Measurements from ENCODE around the gene DACH2. TPM values are rescaled to one million over a fixed set of nuclear protein-coding genes. Genes with fewer than 3 reads are reported as not detected.
A peak's percentile ranks its signal among the peaks of the same experiment; 100 is the strongest.

Gene DACH2
- total and polyA plus RNA-seq, 2 of the 4 experiments (the other 2 are of a cell fraction), result 2.8 to 3.8 TPM

DNA sequence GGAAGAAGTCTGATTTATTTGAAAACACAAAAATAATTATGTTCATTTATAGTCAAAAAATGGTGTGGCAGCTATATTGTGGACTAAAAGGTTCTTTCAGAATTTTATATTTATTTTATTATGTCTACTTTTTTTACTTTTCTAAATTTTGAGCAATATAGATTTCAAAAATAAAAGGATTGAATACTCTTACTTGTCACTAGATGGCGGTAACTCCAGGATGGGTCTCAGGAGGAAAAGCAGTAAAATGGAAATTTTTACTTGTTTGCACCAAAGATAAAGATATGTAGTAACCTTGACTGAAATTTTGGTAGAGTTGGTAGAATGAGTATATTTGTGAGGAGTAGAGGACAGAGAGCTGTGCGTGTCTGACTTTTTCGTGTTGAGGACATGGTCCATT lies 14.5 kb upstream of the DACH2 start:
- Histone ChIP-seq H3K56ac (ENCODE audit: extremely low read depth, insufficient read depth, low read length) (no peak overlapping the region), H3K14ac (replicated peaks; ENCODE audit: low read depth, low read length) (no peak overlapping the region), H3K4ac (ENCODE audit: low read depth, low read length) (no peak overlapping the region), H2AFZ (replicated peaks; ENCODE audit: low read length, poor library complexity) (no peak overlapping the region), H3K79me1 (ENCODE audit: low read depth in 1 of 2, low read length in 2 of 2) (no peaks in the 10 kb centered on the region), H2AK9ac (replicated peaks; ENCODE audit: low read depth, low read length, poor library complexity) (no peak overlapping the region), H3K9me1 (ENCODE audit: insufficient read depth, low read length) (no peaks in the 10 kb centered on the region), H3K9ac (ENCODE audit: low read depth, low read length) (no peak overlapping the region), H2BK15ac (ENCODE audit: low read depth, low read length) (no peak overlapping the region), H4K20me1 (ENCODE audit: insufficient read depth, low read length) (no peaks in the 10 kb centered on the region), H3K4me2 (ENCODE audit: low read depth, low read length) (no peak overlapping the region; the same call in 1 of the 2 replicates), H4K8ac (ENCODE audit: low read depth in 2 of 2, low read length in 2 of 2) (no peak overlapping the region), H2AK5ac (ENCODE audit: low read depth, low read length) (no peak overlapping the region), H4K5ac (ENCODE audit: low read depth, low read length) (no peak overlapping the region), H3K27me3 (ENCODE audit: control insufficient read depth, insufficient read depth, low read length) (no peaks in the 10 kb centered on the region), H3K9me3 (ENCODE audit: control insufficient read depth, insufficient read depth, low read length) (no peaks in the 10 kb centered on the region), H3K27ac (ENCODE audit: insufficient read depth, low read length) (no peak overlapping the region), H3K18ac (ENCODE audit: low read depth, low read length) (no peak overlapping the region), H2BK20ac (ENCODE audit: low read depth, low read length) (no peak overlapping the region), H2BK120ac (ENCODE audit: low read depth, low read length) (no peak overlapping the region), H3K23ac (ENCODE audit: low read depth, low read length) (no peak overlapping the region), H2BK5ac (ENCODE audit: low read depth, low read length, poor library complexity, severe bottlenecking) (no peak overlapping the region), H4K91ac (ENCODE audit: insufficient read depth, low read depth, low read length) (no peak overlapping the region), H3K36me3 (ENCODE audit: control insufficient read depth, insufficient read depth, low read length) (no peaks in the 10 kb centered on the region), H3K4me1 (ENCODE audit: control insufficient read depth, insufficient read depth, low read length) (no peaks in the 10 kb centered on the region), H3K4me3 (ENCODE audit: insufficient read depth, low read depth, low read length) (no peak overlapping the region)
- ATAC-seq (ENCODE audit: low read depth) (no peak), DNase-seq (peak; percentile 34)
- POLR2A ChIA-PET (ENCODE audit: unreplicated experiment), result no interaction called here
- intact Hi-C loops (cut with micrococcal nuclease), result no loop called here
- in situ Hi-C loops (cut with MboI; ENCODE audit: low sequenced_read_pairs), result no loop called here
- BruUV-seq (replicated peaks), result no TSS peak
- dilution Hi-C loops (cut with HindIII; ENCODE audit: low sequenced_read_pairs, unreplicated experiment), result no loop called here
- no peak for TF ChIP-seq MXI1 (IDR thresholded peaks at IDR 0.05; ENCODE audit: borderline replicate concordance, low read depth, low read length)
- TF ChIP-seq RAD21 (IDR thresholded peaks at IDR 0.05; ENCODE audit: low read length), result peak; percentile 38; the same call in 1 of the 2 replicates
- TF ChIP-seq NFE2L2 (IDR thresholded peaks at IDR 0.05; ENCODE audit: low read depth, low read length), result no peak
- TF ChIP-seq, protein P1, sequence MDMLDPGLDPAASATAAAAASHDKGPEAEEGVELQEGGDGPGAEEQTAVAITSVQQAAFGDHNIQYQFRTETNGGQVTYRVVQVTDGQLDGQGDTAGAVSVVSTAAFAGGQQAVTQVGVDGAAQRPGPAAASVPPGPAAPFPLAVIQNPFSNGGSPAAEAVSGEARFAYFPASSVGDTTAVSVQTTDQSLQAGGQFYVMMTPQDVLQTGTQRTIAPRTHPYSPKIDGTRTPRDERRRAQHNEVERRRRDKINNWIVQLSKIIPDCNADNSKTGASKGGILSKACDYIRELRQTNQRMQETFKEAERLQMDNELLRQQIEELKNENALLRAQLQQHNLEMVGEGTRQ (IDR thresholded peaks at IDR 0.05; ENCODE audit: low read depth, low read length), result no peak
- peak; percentile 40 for TF ChIP-seq SMC3 (IDR thresholded peaks at IDR 0.05; ENCODE audit: low read depth, low read length)
- TF ChIP-seq, protein P2, sequence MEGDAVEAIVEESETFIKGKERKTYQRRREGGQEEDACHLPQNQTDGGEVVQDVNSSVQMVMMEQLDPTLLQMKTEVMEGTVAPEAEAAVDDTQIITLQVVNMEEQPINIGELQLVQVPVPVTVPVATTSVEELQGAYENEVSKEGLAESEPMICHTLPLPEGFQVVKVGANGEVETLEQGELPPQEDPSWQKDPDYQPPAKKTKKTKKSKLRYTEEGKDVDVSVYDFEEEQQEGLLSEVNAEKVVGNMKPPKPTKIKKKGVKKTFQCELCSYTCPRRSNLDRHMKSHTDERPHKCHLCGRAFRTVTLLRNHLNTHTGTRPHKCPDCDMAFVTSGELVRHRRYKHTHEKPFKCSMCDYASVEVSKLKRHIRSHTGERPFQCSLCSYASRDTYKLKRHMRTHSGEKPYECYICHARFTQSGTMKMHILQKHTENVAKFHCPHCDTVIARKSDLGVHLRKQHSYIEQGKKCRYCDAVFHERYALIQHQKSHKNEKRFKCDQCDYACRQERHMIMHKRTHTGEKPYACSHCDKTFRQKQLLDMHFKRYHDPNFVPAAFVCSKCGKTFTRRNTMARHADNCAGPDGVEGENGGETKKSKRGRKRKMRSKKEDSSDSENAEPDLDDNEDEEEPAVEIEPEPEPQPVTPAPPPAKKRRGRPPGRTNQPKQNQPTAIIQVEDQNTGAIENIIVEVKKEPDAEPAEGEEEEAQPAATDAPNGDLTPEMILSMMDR (conservative IDR thresholded peaks at IDR 0.05; ENCODE audit: low read depth, low read length), result peak; percentile 64
- no peak for TF ChIP-seq MAZ (IDR thresholded peaks at IDR 0.05; ENCODE audit: borderline replicate concordance, low read depth, low read length)
- TF ChIP-seq FOS (IDR thresholded peaks at IDR 0.05; ENCODE audit: low read depth, low read length), result no peak
- TF ChIP-seq MAFK (IDR thresholded peaks at IDR 0.05; ENCODE audit: low read depth, low read length), result no peak
- CTCF ChIA-PET, result interaction anchor here (0.8 kb wide), 1 partner anchor 814 kb away, joined by 3 read pairs; no protein-coding TSS in a partner anchor
- whole genome bisulfite sequencing, 2 experiments (ENCODE audit: extremely low coverage in 2 of 2, insufficient read length in 1 of 2), result no CpG with 5 or more reads among the region's 3 CpGs

Data from IMR-90 (cell line).